ENCODE data around the gene ZNF597. TPM values are rescaled to one million over a fixed set of nuclear protein-coding genes. Genes with fewer than 3 reads are reported as not detected.
A peak's percentile ranks its signal among the peaks of the same experiment; 100 is the strongest.

ZNF597 gene
- total and polyA plus RNA-seq, 7 donors, result 0.69 to 2.5 (median 1.5) TPM

DNA sequence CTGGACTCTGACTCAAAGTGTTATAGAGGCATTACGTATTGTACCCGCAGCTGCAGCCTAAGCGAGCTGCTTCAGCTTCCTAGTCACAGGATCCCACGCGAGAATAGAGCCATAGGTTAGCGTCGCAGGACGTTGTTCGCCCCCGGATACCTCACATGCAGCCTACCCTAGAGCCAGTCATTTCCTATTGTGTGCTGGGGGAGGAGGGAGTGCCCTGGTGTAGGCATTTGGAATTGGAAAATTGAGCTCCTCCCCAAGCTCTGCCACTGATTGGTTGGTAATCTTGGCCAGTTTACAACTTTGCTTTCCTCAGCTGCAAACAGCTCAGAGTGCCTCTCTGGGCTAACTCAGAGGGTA is 706 bp upstream of the ZNF597 start:
- Histone ChIP-seq H3K27me3 (no peaks in the 10 kb centered on the region), H3K4me1 (peaks cover 0 to 17% (median 7%) of the 10 kb centered on the region in 4 donors), H3K36me3 (peaks cover 0 to 22% (median 9%) of the 10 kb centered on the region in 4 donors), H3K27ac (peak overlapping the region; percentile 54 to 79 (median 76)), H3K4me3 (peak overlapping the region; percentile 34 to 67 (median 56)), H3K9me3 (no peaks in the 10 kb centered on the region)
- TF ChIP-seq EP300 (IDR thresholded peaks at IDR 0.05) (no peak), POLR2AphosphoS5 (IDR thresholded peaks at IDR 0.05) (peak in 1 of 4 donors; percentile 38), POLR2A (IDR thresholded peaks at IDR 0.05) (no peak)
- TF ChIP-seq, protein P1, sequence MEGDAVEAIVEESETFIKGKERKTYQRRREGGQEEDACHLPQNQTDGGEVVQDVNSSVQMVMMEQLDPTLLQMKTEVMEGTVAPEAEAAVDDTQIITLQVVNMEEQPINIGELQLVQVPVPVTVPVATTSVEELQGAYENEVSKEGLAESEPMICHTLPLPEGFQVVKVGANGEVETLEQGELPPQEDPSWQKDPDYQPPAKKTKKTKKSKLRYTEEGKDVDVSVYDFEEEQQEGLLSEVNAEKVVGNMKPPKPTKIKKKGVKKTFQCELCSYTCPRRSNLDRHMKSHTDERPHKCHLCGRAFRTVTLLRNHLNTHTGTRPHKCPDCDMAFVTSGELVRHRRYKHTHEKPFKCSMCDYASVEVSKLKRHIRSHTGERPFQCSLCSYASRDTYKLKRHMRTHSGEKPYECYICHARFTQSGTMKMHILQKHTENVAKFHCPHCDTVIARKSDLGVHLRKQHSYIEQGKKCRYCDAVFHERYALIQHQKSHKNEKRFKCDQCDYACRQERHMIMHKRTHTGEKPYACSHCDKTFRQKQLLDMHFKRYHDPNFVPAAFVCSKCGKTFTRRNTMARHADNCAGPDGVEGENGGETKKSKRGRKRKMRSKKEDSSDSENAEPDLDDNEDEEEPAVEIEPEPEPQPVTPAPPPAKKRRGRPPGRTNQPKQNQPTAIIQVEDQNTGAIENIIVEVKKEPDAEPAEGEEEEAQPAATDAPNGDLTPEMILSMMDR (IDR thresholded peaks at IDR 0.05), result peak in 1 of 4 experiments; percentile 22
- WGBS, 2 donors, result 42 to 44% methylated on average over 10 of the region's 10 CpGs
- intact Hi-C loops (cut with DNase I), result loop anchor here (5.0 kb wide), 1 partner anchor 42 kb away; the partner anchor contains the start of genes ZNF174 and ZSCAN32
- no peak for DNase-seq

DNA sequence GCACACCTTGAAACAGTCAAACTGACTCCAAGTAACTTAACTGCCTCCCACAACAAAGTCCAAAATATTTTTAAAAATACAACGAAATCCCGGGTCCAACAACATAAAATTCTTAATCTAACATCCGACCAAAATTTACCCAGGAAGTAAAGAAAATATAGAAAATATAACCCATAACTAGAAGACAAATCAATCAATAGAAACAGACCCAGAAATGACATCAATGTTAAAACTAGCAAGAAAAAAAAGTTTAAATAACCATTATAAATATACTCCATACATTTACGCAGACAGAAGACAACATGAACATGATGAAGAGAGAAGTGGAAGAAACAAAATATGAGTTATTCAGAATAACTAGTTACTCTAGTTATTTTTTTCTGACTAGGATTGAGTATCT is 3.7 kb downstream of the ZNF597 start:
- H3K27me3 ChIP-seq, result peaks cover 0 to 4% (median 0%) of the 10 kb centered on the region in 3 donors
- H3K4me3 ChIP-seq, result no peak overlapping the region
- 83 to 96% methylated on average over 4 of the region's 4 CpGs for WGBS, 2 donors
- no peaks in the 10 kb centered on the region for H3K9me3 ChIP-seq
- H3K4me1 ChIP-seq, result peaks cover 0 to 13% (median 7%) of the 10 kb centered on the region in 4 donors
- intact Hi-C loops (cut with DNase I), result loop anchor here (5.0 kb wide), 1 partner anchor 37 kb away; the partner anchor contains the start of genes ZNF174 and ZSCAN32
- no peak overlapping the region for H3K27ac ChIP-seq
- H3K36me3 ChIP-seq, result peaks cover 0 to 30% (median 8%) of the 10 kb centered on the region in 4 donors
- DNase-seq, result no peak
- TF ChIP-seq EP300 (IDR thresholded peaks at IDR 0.05) (no peak), POLR2A (IDR thresholded peaks at IDR 0.05) (no peak), POLR2AphosphoS5 (IDR thresholded peaks at IDR 0.05) (no peak)
- TF ChIP-seq, protein P1 (IDR thresholded peaks at IDR 0.05), result no peak

DNA sequence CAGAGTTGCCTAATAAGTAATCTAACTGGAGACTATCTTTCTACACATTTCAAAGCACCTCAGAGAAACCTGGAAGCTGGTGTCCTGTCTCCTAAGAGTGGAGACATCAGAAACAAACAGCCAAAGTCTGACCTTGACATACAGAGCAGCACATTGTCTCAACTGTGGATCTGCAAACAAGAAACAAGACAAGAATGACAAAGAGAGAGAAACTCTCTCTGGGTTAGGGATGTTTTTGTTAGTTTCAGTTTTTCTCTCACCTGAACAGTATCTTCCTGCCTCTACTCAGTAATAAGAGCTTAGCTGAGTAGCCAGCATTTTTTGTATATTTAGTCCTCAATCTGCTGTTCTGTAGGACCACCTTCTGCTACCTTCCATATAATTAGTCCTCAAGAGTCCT is 8.9 kb downstream of the ZNF597 start:
- TF ChIP-seq POLR2AphosphoS5 (IDR thresholded peaks at IDR 0.05) (no peak), POLR2A (IDR thresholded peaks at IDR 0.05) (no peak), EP300 (IDR thresholded peaks at IDR 0.05) (no peak)
- TF ChIP-seq, protein P1 (IDR thresholded peaks at IDR 0.05), result no peak
- no peaks in the 10 kb centered on the region for H3K4me1 ChIP-seq
- no peaks in the 10 kb centered on the region for H3K9me3 ChIP-seq
- H3K27me3 ChIP-seq, result peaks cover 0 to 4% (median 0%) of the 10 kb centered on the region in 3 donors
- no peak for DNase-seq
- no peak overlapping the region for H3K27ac ChIP-seq
- H3K4me3 ChIP-seq, result no peak overlapping the region
- intact Hi-C loops (cut with DNase I), result no loop called here
- peaks cover 0 to 14% (median 4%) of the 10 kb centered on the region in 4 donors for H3K36me3 ChIP-seq

DNA sequence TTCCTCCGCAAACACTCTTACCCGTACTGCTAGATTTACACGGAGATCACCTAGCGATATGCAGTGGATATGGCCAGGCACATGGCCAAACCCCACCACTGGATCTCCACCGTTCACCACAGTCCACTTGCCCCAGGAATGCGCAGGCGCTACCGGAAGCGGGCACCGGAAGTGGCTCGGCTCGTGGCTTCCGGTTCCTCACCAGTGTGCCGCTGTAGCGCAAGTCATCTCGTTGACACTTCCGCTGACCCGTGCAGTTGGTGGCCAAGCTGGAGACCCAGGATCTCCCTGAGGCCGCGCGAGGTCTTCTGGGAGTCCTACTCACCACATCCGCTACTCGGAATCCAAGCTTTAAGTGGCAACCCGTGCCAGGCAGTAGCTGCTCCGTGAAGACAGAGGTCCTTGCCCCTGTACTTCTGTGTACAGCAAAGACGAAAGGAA is 11.5 kb downstream of the ZNF597 start:
- Histone ChIP-seq H3K9me3 (no peaks in the 10 kb centered on the region), H3K27me3 (peaks cover 0 to 4% (median 0%) of the 10 kb centered on the region in 3 donors), H3K4me1 (no peaks in the 10 kb centered on the region), H3K36me3 (peaks cover 0 to 7% (median 4%) of the 10 kb centered on the region in 4 donors), H3K4me3 (peak overlapping the region in 3 of 4 donors; percentile 14 to 37 (median 25)), H3K27ac (no peak overlapping the region)
- DNase-seq, result peak; percentile 73
- intact Hi-C loops (cut with DNase I), result no loop called here
- TF ChIP-seq, protein P1 (IDR thresholded peaks at IDR 0.05), result no peak
- no peak for TF ChIP-seq EP300 (IDR thresholded peaks at IDR 0.05)
- TF ChIP-seq POLR2A (IDR thresholded peaks at IDR 0.05), result no peak
- 75 to 76% methylated on average over 26 of the region's 26 CpGs for WGBS, 2 donors

Measured in sigmoid colon (tissue), 7 donors.